ENCODE data around the gene DPP4.
"Not testable (repeated sequence)": the region's sequence is repeated elsewhere in the genome, so short reads cannot be mapped to it uniquely, and the experiment has no call there.

The DPP4 gene

DNA sequence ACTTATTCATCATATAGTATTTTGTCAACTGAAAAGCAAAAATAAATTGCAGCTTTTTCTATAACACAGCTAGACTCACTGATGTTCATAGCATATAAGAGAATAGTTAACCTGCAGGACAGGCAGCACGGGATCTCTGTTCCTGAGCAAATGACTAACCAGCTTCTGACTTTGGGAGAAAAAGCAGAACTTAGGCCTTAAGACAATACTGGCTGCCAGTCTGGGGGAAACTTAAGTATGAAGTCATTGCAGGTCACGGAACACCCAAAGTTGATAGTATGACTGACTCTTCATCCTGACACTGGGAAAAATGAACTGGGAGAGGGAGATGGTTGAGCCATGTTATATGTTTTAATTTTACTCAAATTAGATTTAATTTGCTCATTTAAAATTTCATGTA, 113.0 kb downstream of the DPP4 start:
- ATAC-seq = no peak
- H3K4me3 Mint-ChIP-seq = no peak overlapping the region
- no peaks in the 10 kb centered on the region for H3K9me3 Mint-ChIP-seq
- H3K4me1 Mint-ChIP-seq = no peaks in the 10 kb centered on the region
- H3K27ac Mint-ChIP-seq = no peak overlapping the region
- peaks cover 20% of the 10 kb centered on the region for H3K27me3 Mint-ChIP-seq
- H3K36me3 Mint-ChIP-seq = no peaks in the 10 kb centered on the region

DNA sequence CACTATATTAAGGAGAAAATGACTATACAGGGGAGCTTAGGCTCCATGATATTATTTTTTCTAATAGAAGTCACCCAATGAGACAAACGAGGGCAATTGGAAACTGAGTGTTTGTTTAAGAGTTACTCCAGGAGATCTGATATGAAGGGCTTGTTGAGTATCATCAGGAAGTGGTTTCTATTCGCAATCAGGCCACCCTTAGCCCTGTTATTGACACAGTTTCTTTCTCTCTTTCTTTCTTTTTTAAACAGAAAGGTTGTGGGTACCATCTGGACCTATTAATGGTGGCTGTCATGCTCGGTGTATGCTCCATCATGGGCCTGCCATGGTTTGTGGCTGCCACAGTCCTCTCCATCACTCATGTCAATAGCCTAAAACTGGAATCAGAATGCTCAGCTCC, 117.3 kb downstream of the DPP4 start:
- Mint-ChIP-seq H3K9me3 (no peaks in the 10 kb centered on the region), H3K4me3 (no peak overlapping the region), H3K27me3 (peaks cover 35% of the 10 kb centered on the region), H3K4me1 (no peaks in the 10 kb centered on the region), H3K27ac (no peak overlapping the region), H3K36me3 (no peaks in the 10 kb centered on the region)
- ATAC-seq = no peak

DNA sequence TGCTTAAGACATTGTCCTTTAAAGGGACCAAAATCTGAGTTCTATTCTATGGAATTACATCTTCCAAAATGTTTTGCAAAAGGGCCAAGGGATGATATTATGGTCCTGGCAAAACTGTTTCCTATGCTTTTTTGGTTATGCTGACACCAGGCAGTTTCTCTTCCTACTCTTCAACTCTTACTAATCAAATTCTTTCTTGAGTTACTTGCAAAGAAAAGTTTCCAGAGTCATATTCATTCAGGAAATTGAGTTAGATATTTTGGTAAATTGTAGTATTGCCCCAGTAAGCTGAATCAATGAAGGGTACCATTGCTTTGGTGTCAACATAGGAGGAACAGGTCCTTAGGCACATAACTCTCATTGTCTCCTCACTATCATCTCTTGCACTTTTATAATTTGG, 118.8 kb downstream of the DPP4 start:
- Mint-ChIP-seq H3K4me3 (no peak overlapping the region), H3K9me3 (no peaks in the 10 kb centered on the region), H3K27me3 (peaks cover 30% of the 10 kb centered on the region), H3K4me1 (no peaks in the 10 kb centered on the region), H3K36me3 (no peaks in the 10 kb centered on the region), H3K27ac (no peak overlapping the region)
- no peak for ATAC-seq

DNA sequence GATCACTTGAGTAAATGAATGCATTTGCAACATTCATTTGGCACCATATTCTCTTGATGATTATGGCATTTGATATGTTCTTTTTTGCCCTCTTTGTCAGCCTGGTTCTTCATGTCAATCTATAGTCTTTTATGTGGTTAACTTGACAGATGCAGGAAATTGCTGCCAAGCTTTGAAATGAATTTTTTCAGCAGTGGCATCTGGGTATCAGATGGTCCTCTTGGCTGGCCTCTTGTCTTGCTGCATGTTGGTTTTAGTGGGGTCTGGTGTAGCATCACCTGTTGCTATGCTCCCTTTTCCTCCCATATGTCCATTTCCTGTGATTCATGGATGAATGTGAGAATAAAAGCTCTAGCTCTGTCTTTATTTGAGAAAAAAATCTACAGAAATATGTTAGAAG, 119.9 kb downstream of the DPP4 start:
- Mint-ChIP-seq H3K27me3 (peaks cover 19% of the 10 kb centered on the region), H3K4me1 (no peaks in the 10 kb centered on the region)

DNA sequence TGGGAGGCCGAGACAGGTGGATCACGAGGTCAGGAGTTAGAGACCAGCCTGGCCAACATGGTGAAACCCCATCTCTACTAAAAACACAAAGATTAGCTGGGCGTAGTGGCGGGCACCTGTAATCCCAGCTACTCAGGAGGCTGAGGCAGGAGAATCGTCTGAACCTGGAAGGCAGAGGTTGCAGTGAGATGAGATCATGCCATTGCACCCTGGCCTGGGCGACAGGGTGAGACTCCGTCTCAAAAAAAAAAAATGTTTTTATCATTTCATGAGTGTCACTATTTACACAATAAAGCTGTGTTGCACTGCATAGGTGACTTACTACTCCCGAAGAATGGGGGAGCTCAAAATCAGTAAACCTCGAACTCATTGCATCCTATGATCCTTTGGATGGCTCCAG, 120.6 kb downstream of the DPP4 start:
- H3K36me3 Mint-ChIP-seq, H3K4me1 Mint-ChIP-seq, H3K9me3 Mint-ChIP-seq, H3K4me3 Mint-ChIP-seq, ATAC-seq, H3K27ac Mint-ChIP-seq: not testable (repeated sequence)
- peaks cover 14% of the 10 kb centered on the region for H3K27me3 Mint-ChIP-seq

More for the DNA sequence above, 119.9 kb downstream of the DPP4 start:
- Mint-ChIP-seq H3K36me3 (no peaks in the 10 kb centered on the region), H3K4me3 (no peak overlapping the region), H3K27ac (no peak overlapping the region), H3K9me3 (no peaks in the 10 kb centered on the region)
- no peak for ATAC-seq

DNA sequence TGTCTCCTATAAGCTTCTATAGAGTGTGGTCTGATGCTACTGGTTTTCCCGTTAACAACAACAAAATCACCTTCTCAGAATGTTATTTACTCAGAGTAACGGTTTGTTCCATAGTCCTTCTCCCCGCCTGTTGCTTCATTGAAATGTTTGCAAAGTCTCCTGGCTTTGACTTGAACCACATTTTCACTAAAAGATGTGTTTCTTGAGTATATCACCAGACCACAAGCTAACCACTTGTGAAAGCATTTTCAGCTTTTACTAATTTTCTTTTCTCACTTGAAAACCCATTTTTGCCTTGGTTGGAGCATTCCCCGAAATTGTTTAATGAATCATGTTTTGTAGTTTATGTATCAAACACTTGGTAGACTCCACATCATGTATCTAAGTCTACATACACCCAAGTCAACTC, 121.2 kb downstream of the DPP4 start:
- ATAC-seq = no peak
- Mint-ChIP-seq H3K4me1 (no peaks in the 10 kb centered on the region), H3K36me3 (no peaks in the 10 kb centered on the region), H3K27me3 (peaks cover 14% of the 10 kb centered on the region), H3K9me3 (no peaks in the 10 kb centered on the region), H3K27ac (no peak overlapping the region), H3K4me3 (no peak overlapping the region)

DNA sequence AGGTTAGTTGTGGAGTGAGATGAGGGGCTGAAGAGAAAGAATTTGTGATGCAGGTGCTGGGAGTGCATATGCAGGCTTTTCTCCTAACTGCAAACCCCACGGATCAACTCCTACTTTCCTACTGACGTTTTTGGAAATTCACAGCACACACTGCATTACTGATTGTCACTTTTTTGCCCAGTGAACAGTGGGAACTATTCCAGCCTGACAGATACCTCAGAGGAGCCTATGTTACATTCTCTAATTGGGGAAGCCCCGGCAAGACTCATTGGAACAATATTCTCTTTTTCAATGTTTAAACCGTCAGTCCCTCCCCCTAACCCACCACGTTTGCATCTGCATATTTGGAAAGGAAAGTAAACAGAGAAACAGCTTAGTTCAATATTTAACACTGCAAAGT, 126.2 kb downstream of the DPP4 start:
- Mint-ChIP-seq H3K27ac (no peak overlapping the region), H3K36me3 (no peaks in the 10 kb centered on the region), H3K4me3 (no peak overlapping the region)

DNA sequence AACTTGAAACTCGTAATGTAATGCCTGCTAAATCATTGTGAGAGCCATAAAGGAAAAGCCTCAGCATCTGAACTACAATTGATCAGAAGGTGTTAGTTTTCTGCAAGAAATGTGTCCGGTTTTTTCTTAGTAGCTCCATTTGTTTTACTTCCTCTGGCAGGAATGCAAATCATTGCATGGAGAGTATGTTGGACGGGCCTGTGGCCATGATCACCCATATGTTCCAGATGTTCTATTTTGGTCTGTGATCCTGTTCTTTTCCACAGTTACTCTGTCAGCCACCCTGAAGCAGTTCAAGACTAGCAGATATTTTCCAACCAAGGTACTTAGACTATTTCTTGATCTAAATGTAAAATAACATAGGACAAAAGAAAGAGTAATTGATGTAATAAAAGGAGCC, 126.6 kb downstream of the DPP4 start:
- no peak for ATAC-seq
- Mint-ChIP-seq H3K9me3 (no peaks in the 10 kb centered on the region), H3K4me1 (no peaks in the 10 kb centered on the region), H3K27me3 (peaks cover 6% of the 10 kb centered on the region), H3K36me3 (no peaks in the 10 kb centered on the region), H3K27ac (no peak overlapping the region), H3K4me3 (no peak overlapping the region)

More for the DNA sequence above, 126.2 kb downstream of the DPP4 start:
- no peak for ATAC-seq
- Mint-ChIP-seq H3K4me1 (no peaks in the 10 kb centered on the region), H3K9me3 (no peaks in the 10 kb centered on the region), H3K27me3 (peaks cover 9% of the 10 kb centered on the region)

DNA sequence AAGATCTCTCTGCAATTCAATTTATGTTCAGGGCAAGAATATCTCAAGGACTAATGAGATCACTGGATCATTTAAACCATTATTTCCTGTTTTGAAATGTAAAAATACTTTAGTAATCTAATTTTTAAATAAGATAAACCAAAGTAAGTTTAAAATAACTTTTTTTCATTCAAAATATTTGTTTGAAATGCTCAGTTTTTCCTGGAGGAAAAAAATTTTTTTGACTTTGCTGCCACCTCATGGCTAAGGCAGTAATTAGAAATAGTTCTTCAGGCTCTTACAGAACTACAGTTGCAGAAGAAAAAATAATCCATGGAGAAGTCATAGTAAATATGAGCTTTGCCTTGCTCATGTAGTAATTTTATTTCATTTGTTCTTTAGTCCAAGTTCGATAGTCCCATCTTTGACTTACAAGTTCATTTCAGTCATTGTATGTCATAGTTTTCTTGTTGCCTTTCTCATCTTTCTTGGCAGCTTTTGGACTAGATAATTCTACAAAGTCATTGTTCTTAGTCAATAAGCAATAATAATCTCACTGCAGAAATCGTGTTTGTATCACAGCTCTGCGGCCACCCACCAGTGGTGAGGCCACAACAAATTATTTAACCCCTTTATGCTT, 127.4 kb downstream of the DPP4 start:
- Mint-ChIP-seq H3K27ac (no peak overlapping the region), H3K36me3 (no peaks in the 10 kb centered on the region), H3K27me3 (no peaks in the 10 kb centered on the region), H3K9me3 (no peaks in the 10 kb centered on the region), H3K4me3 (no peak overlapping the region), H3K4me1 (no peaks in the 10 kb centered on the region)
- no peak for ATAC-seq

DNA sequence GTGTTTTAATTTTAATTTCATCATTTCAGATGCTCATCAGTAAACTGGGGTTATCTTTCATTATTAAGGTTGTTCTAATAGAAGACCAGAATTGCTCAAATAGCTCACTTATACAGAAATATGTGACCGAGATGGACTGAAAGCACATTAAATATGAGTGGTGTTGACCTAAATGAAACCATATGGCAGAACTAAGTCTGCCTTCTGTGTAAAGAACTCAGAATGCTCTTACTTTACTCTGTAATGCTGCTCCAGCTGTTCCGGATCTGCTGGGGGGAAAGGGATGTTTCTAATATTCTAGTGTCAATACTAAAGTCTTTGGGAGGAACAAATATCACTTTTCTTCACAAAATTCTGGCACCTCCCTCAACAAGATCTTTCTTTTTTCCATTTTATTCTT, 131.0 kb downstream of the DPP4 start:
- Mint-ChIP-seq H3K36me3 (no peaks in the 10 kb centered on the region), H3K27me3 (peaks cover 21% of the 10 kb centered on the region), H3K4me3 (no peak overlapping the region), H3K9me3 (no peaks in the 10 kb centered on the region), H3K27ac (no peak overlapping the region), H3K4me1 (no peaks in the 10 kb centered on the region)
- ATAC-seq = no peak

Measured in stimulated activated memory B cell treated with anti-CD40 and anti-IgM and Interleukin-4, amounts not matched to agents 10 μg/mL and 1 μg/mL and 100 μg/mL, for 72 hours (primary cell).